ENCODE results near the gene PRPF8. TPM values are rescaled to one million over a fixed set of nuclear protein-coding genes. Genes with fewer than 3 reads are reported as not detected.
A peak's percentile ranks its signal among the peaks of the same experiment; 100 is the strongest.

Gene PRPF8
- total and polyA plus RNA-seq, 2 of the 13 experiments (the other 11 are each of a cell fraction or from before 2014, with no cell fraction given): 112 to 179 TPM

DNA sequence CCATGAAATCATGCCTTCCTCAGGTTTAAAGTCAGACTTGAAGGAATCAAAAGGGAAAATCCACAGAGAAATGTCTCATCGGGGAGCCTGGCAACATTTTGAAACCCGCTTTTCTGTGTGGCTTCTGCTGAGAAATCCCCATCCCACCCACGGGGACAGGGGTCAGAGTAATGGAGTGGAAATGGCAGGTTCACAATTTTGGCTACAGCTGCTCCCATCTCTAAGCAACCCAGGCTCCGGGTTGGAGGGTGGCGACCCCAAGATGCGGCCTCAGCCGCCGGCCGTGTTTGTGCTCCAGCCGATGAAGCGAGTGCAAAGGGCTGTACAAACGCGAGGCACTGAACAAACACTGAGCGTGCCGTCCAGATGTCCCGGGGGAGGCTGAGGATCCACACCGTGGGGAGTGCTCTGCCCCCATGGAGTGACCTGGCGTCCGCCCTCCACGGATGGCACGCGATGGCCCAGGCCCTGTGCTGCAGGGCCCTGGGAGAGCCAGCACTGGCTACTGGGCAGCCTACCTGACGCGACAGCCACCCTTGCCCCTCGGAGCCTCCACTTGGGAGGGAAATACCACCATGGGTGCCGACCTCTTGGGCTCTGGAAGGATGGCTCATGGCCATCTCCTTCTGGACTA is 78.2 kb downstream of the PRPF8 start (continued):
- no peak for TF ChIP-seq ATF6 (CRISPR knock-in tag; conservative IDR thresholded peaks at IDR 0.05)
- TF ChIP-seq ZNF354B (CRISPR knock-in tag; IDR thresholded peaks at IDR 0.05): no peak
- TF ChIP-seq, protein P1, sequence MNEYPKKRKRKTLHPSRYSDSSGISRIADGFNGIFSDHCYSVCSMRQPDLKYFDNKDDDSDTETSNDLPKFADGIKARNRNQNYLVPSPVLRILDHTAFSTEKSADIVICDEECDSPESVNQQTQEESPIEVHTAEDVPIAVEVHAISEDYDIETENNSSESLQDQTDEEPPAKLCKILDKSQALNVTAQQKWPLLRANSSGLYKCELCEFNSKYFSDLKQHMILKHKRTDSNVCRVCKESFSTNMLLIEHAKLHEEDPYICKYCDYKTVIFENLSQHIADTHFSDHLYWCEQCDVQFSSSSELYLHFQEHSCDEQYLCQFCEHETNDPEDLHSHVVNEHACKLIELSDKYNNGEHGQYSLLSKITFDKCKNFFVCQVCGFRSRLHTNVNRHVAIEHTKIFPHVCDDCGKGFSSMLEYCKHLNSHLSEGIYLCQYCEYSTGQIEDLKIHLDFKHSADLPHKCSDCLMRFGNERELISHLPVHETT (CRISPR knock-in tag; conservative IDR thresholded peaks at IDR 0.05): no peak
- no peak for TF ChIP-seq NR1H2 (CRISPR knock-in tag; IDR thresholded peaks at IDR 0.05; ENCODE audit: borderline replicate concordance, low read depth)
- peak; percentile 27; the same call in 1 of the 2 replicates for TF ChIP-seq SOX5 (CRISPR knock-in tag; IDR thresholded peaks at IDR 0.05; ENCODE audit: borderline replicate concordance)
- TF ChIP-seq ZKSCAN8 (CRISPR knock-in tag; IDR thresholded peaks at IDR 0.05; ENCODE audit: borderline replicate concordance): no peak
- no peak for TF ChIP-seq ZNF33B (CRISPR knock-in tag; IDR thresholded peaks at IDR 0.05)
- TF ChIP-seq MIER2 (CRISPR knock-in tag; IDR thresholded peaks at IDR 0.05): no peak
- 0 out of 2 replicates have a peak, but pooled peaks have one; percentile 45 for TF ChIP-seq ZNF747 (CRISPR knock-in tag; IDR thresholded peaks at IDR 0.05; ENCODE audit: borderline replicate concordance)
- TF ChIP-seq, protein P2, sequence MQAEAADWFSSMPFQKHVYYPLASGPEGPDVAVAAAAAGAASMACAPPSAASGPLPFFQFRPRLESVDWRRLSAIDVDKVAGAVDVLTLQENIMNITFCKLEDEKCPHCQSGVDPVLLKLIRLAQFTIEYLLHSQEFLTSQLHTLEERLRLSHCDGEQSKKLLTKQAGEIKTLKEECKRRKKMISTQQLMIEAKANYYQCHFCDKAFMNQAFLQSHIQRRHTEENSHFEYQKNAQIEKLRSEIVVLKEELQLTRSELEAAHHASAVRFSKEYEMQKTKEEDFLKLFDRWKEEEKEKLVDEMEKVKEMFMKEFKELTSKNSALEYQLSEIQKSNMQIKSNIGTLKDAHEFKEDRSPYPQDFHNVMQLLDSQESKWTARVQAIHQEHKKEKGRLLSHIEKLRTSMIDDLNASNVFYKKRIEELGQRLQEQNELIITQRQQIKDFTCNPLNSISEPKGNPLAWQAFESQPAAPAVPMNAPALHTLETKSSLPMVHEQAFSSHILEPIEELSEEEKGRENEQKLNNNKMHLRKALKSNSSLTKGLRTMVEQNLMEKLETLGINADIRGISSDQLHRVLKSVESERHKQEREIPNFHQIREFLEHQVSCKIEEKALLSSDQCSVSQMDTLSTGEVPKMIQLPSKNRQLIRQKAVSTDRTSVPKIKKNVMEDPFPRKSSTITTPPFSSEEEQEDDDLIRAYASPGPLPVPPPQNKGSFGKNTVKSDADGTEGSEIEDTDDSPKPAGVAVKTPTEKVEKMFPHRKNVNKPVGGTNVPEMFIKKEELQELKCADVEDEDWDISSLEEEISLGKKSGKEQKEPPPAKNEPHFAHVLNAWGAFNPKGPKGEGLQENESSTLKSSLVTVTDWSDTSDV (CRISPR knock-in tag; IDR thresholded peaks at IDR 0.05): no peak
- no peak; the same call in 1 of the 2 replicates for TF ChIP-seq SMAD1 (CRISPR knock-in tag; IDR thresholded peaks at IDR 0.05; ENCODE audit: borderline replicate concordance, low read depth)
- TF ChIP-seq, protein P3, sequence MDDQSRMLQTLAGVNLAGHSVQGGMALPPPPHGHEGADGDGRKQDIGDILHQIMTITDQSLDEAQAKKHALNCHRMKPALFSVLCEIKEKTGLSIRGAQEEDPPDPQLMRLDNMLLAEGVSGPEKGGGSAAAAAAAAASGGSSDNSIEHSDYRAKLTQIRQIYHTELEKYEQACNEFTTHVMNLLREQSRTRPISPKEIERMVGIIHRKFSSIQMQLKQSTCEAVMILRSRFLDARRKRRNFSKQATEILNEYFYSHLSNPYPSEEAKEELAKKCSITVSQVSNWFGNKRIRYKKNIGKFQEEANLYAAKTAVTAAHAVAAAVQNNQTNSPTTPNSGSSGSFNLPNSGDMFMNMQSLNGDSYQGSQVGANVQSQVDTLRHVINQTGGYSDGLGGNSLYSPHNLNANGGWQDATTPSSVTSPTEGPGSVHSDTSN (CRISPR knock-in tag; IDR thresholded peaks at IDR 0.05; ENCODE audit: borderline replicate concordance): no peak
- TF ChIP-seq ARHGAP35 (CRISPR knock-in tag; IDR thresholded peaks at IDR 0.05; ENCODE audit: borderline replicate concordance): no peak
- TF ChIP-seq ZNF746 (CRISPR knock-in tag; IDR thresholded peaks at IDR 0.05): no peak
- peak; percentile 42; the same call in 1 of the 2 replicates for TF ChIP-seq TBX2 (CRISPR knock-in tag; IDR thresholded peaks at IDR 0.05; ENCODE audit: borderline replicate concordance)
- no peak for TF ChIP-seq ISL2 (CRISPR knock-in tag; IDR thresholded peaks at IDR 0.05)
- TF ChIP-seq ELF4 (CRISPR knock-in tag; IDR thresholded peaks at IDR 0.05; ENCODE audit: borderline replicate concordance): no peak
- TF ChIP-seq RBAK (CRISPR knock-in tag; IDR thresholded peaks at IDR 0.05): no peak
- peak; percentile 86 for TF ChIP-seq MAX (IDR thresholded peaks at IDR 0.05)
- no peak for TF ChIP-seq ZNF549 (CRISPR knock-in tag; IDR thresholded peaks at IDR 0.05)
- TF ChIP-seq ZNF598 (CRISPR knock-in tag; IDR thresholded peaks at IDR 0.05; ENCODE audit: borderline replicate concordance): no peak
- TF ChIP-seq KLF16 (CRISPR knock-in tag; IDR thresholded peaks at IDR 0.05): 0 out of 4 replicates have a peak, but pooled peaks of 1 of the 2 experiments have one; percentile 29
- no peak for TF ChIP-seq CHD4 (IDR thresholded peaks at IDR 0.05; ENCODE audit: borderline replicate concordance, low read length)
